HepG2 (cell line): ENCODE results near the gene KRT77. TPM values are rescaled to one million over a fixed set of nuclear protein-coding genes. Genes with fewer than 3 reads are reported as not detected.

Experiments used
- MAFK ChIP-seq, 2 experiments: IDR thresholded peaks in 1 of 2; conservative IDR thresholded peaks in 1 of 2; 2 replicates each; pipeline ENCODE4 v1.6.1; 2011; ENCODE audit warnings: improper control_type of control experiment in 2 of 2, low read length in 2 of 2
- SMAD9 ChIP-seq: sonication (generic); formaldehyde crosslinking; IDR thresholded peaks from 2 replicates; pipeline ENCODE4 v1.5.1; 2020; ENCODE audit warnings: mild to moderate bottlenecking, missing genetic modification reagents
- ZNF124 ChIP-seq: sonication (generic); formaldehyde crosslinking; IDR thresholded peaks from 2 replicates; pipeline ENCODE4 v1.4.0; 2020; ENCODE audit warnings: missing genetic modification reagents
- ZNF75D ChIP-seq: sonication (generic); formaldehyde crosslinking; IDR thresholded peaks from 2 replicates; pipeline ENCODE4 v1.8.1; 2023; ENCODE audit warnings: missing genetic modification reagents, mild to moderate bottlenecking, borderline replicate concordance
- polyA plus RNA-seq, 8 experiments: library from polyadenylated mRNA; depleted of rRNA in 3 of 8; stranded (reverse) in 7 of 8; unstranded in 1 of 8; fragments of >200 nt; fragmentation: Illumina TruSeq in 4 of 8; extraction: Trizol in 4 of 8; gene quantifications; 2 replicates each; pipeline versions ENCODE4 v1.2.1 to v1.2.3, GENCODE V29; 2011 to 2016; ENCODE audit warnings: low read depth in 4 of 8, missing spikeins in 1 of 8, mixed read lengths in 1 of 8; ENCODE audit not compliant: insufficient read depth in 1 of 8
- total RNA-seq, 5 experiments: library from RNA; depleted of rRNA; stranded (reverse); fragments of >200 nt; fragmentation: Illumina TruSeq; extraction: Trizol; gene quantifications; 2 replicates each; pipeline ENCODE4 v1.2.3, GENCODE V29; 2016; ENCODE audit warnings: low read depth in 1 of 5
- TF ChIP-seq, protein P1 (sequence below), 2 experiments: fragments of 450-650 bp in 1 of 2; sonication (generic) in 1 of 2; formaldehyde crosslinking in 1 of 2; IDR thresholded peaks; 2 replicates each; pipeline versions ENCODE4 v1.6.1 to v1.8.0; 2016 to 2022; ENCODE audit warnings: antibody characterized with exemption in 1 of 2, mild to moderate bottlenecking in 1 of 2, missing genetic modification reagents in 1 of 2
- TF ChIP-seq, protein P2 (sequence below): sonication (generic); formaldehyde crosslinking; IDR thresholded peaks from 2 replicates; pipeline ENCODE4 v1.4.0; 2020; ENCODE audit warnings: missing genetic modification reagents

The KRT77 gene
- total and polyA plus RNA-seq, 2 of the 13 experiments (the other 11 are each of a cell fraction or from before 2014, with no cell fraction given): not detected

DNA sequence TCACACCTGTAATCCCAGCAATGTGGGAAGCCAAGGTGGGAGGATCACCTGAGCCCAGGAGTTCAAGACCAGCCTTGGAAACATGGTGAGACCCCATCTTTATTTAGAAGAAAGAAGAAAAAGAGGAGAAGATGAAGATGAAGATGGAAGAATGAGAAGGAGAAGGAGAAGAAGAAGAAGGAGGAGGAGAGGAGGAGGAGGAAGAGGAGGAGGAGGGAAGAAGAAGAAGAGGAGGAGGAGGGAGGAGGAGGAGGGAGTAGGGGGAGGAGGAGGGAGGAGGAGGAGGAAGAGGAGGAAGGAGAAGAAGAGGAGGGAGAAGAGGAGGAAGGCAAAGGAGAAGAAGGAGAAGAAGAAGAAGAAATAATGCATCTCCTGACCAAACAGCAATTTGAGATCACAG lies 14.1 kb downstream of the KRT77 start (continued):
- TF ChIP-seq, protein P1, sequence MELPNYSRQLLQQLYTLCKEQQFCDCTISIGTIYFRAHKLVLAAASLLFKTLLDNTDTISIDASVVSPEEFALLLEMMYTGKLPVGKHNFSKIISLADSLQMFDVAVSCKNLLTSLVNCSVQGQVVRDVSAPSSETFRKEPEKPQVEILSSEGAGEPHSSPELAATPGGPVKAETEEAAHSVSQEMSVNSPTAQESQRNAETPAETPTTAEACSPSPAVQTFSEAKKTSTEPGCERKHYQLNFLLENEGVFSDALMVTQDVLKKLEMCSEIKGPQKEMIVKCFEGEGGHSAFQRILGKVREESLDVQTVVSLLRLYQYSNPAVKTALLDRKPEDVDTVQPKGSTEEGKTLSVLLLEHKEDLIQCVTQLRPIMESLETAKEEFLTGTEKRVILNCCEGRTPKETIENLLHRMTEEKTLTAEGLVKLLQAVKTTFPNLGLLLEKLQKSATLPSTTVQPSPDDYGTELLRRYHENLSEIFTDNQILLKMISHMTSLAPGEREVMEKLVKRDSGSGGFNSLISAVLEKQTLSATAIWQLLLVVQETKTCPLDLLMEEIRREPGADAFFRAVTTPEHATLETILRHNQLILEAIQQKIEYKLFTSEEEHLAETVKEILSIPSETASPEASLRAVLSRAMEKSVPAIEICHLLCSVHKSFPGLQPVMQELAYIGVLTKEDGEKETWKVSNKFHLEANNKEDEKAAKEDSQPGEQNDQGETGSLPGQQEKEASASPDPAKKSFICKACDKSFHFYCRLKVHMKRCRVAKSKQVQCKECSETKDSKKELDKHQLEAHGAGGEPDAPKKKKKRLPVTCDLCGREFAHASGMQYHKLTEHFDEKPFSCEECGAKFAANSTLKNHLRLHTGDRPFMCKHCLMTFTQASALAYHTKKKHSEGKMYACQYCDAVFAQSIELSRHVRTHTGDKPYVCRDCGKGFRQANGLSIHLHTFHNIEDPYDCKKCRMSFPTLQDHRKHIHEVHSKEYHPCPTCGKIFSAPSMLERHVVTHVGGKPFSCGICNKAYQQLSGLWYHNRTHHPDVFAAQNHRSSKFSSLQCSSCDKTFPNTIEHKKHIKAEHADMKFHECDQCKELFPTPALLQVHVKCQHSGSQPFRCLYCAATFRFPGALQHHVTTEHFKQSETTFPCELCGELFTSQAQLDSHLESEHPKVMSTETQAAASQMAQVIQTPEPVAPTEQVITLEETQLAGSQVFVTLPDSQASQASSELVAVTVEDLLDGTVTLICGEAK (IDR thresholded peaks at IDR 0.05): no peak
- TF ChIP-seq, protein P1 (CRISPR knock-in tag; IDR thresholded peaks at IDR 0.05): no peak
- TF ChIP-seq, protein P2, sequence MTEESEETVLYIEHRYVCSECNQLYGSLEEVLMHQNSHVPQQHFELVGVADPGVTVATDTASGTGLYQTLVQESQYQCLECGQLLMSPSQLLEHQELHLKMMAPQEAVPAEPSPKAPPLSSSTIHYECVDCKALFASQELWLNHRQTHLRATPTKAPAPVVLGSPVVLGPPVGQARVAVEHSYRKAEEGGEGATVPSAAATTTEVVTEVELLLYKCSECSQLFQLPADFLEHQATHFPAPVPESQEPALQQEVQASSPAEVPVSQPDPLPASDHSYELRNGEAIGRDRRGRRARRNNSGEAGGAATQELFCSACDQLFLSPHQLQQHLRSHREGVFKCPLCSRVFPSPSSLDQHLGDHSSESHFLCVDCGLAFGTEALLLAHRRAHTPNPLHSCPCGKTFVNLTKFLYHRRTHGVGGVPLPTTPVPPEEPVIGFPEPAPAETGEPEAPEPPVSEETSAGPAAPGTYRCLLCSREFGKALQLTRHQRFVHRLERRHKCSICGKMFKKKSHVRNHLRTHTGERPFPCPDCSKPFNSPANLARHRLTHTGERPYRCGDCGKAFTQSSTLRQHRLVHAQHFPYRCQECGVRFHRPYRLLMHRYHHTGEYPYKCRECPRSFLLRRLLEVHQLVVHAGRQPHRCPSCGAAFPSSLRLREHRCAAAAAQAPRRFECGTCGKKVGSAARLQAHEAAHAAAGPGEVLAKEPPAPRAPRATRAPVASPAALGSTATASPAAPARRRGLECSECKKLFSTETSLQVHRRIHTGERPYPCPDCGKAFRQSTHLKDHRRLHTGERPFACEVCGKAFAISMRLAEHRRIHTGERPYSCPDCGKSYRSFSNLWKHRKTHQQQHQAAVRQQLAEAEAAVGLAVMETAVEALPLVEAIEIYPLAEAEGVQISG (CRISPR knock-in tag): no peak
- TF ChIP-seq SMAD9 (CRISPR knock-in tag) (no peak), MAFK (conservative IDR thresholded peaks at IDR 0.05 in 1 of 2, IDR thresholded peaks at IDR 0.05 in 1 of 2; ENCODE audit: low read length in 2 of 2) (no peak), ZNF124 (CRISPR knock-in tag) (no peak), ZNF75D (CRISPR knock-in tag) (no peak)
